NCI-H1048 (cell line): ENCODE data around the gene CAPN12.
"Not testable (repeated sequence)": the region's sequence is repeated elsewhere in the genome, so short reads cannot be mapped to it uniquely, and the experiment has no call there.

Experiments
- DNase-seq: peaks from one replicate; lab custom pipeline; 2025; lab: John Stamatoyannopoulos, UW

The CAPN12 gene, protein sequence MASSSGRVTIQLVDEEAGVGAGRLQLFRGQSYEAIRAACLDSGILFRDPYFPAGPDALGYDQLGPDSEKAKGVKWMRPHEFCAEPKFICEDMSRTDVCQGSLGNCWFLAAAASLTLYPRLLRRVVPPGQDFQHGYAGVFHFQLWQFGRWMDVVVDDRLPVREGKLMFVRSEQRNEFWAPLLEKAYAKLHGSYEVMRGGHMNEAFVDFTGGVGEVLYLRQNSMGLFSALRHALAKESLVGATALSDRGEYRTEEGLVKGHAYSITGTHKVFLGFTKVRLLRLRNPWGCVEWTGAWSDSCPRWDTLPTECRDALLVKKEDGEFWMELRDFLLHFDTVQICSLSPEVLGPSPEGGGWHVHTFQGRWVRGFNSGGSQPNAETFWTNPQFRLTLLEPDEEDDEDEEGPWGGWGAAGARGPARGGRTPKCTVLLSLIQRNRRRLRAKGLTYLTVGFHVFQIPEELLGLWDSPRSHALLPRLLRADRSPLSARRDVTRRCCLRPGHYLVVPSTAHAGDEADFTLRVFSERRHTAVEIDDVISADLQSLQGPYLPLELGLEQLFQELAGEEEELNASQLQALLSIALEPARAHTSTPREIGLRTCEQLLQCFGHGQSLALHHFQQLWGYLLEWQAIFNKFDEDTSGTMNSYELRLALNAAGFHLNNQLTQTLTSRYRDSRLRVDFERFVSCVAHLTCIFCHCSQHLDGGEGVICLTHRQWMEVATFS

DNA sequence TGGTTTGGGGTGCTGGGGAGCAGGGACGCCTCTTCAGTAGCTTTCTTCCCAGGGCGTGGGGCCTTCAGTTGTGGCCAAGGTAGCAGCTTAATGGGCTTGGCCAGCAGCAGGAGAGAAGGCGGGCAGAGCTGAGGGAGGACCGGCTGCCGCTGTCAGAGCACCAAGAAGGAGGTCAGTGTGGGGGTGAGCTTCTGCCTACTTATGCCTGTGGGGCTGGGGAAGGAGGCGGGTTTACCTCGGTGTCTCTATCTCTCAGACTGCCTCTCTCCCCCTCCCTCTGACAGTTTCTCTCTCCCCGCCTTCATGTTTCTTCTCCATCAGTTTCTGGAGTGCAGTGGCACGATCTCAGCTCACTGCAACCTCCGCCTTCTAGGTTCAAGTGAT, at the start of gene CAPN12:
CAPN12 (minus strand) TSS at position 177 of the 384 bp plus-strand sequence. CDS start 309 bp downstream, outside the sequence.
- no peak for DNase-seq

DNA sequence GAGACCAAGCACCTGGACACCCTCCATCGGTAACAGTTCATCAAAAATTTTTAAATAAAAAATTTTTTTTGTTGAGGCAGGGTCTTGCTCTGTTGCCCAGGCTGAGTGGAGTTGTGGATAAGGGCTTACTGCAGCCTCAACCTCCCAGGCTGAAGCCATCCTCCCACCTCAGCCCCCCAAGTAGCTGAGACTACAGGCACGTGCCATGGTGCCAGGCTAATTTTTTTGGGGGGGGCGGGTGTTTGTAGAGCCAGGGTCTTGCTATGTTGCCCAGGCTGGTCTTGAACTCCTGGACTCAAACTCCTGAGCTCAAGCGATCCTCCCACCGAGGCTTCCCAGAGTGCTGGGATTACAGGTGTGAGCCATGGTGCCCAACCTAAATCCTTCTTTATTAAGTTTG, 49.4 kb upstream of the CAPN12 start:
- DNase-seq, result no peak

DNA sequence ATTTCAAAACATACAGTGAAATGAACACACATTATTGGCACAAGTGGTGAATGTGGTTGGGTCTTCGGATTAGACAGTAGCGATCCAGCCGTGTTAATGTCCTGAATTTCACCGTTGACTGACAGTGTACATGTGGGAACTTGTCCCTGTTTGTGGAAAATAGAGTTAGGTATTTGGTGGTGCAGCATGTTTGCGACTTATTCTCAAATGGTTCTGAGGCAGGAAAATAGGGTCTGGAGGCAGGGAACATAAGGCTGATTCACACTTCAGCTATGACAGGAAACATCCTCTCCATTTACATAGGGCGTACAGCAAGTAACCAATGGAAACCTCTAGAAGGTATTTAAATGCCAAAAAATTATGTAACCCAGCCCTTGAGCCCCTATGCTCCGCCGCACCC, 48.9 kb upstream of the CAPN12 start:
- DNase-seq, result no peak

DNA sequence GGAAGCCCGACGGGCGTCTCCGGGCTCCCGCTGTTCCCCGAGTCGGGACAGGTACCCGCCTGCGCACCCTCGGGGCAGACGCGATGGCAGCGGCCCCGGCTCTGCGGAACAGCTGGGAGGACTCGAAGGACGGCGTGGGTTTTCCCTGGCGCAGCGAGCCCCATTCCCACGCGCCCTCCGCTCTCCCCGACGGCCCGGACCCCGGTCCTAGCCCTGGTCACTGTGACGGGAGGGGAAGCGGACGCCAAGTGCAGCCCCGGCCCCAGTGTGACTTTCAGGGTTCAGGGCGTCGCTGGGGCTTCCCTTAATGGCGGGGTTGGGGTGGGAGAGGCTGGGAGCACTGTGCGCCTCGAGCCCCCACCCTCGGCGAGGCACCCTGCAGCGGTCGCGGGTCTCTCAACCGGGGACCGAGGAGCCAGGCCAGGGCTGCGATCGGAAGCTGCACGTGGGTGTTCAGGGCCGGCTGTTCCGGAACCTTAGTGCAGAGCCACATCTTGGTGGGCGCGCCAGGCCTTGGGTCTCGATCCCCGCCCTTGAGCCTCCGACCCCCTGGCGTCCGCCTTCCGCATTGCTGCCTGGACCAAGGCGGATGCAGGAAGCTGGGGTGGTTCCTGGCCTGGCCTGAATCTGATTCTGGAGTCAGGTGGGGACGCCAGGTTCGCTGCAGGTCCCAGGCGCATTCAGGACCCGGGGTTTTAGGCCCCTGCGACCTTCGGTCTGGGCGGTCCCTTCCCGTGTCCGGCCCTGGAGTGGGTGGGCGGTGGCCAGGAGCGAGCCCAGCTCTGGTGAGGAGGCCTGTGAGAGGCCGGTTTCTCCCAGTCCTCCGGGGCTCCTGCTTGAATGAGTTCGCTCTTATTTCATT, 48.2 kb upstream of the CAPN12 start:
- DNase-seq, result no peak

DNA sequence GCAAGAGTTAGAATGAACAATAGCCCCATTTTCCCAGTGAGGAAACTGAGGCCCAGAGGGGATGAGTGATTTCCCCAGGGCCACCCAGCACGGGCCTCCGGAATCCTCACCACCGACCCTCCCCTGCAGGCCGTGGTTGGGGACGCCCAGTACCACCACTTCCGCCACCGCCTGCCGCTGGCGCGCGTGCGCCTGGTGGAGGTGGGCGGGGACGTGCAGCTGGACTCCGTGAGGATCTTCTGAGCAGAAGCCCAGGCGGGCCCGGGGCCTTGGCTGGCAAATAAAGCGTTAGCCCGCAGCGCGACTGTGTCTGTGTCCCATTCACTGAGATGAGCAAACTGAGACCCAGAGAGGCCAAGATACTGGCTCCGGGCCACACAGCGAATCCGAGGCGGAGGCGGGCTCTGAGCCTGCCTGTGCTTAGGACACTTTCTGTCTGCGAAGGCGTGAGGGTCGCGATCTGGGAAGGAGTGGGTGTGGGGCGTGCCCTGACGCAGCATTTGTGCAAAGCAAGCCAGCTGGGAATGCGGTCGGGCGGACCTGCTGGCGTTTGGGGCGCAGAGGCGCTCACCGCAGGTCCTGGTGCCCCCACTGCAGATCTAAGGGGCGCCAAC, 47.3 kb upstream of the CAPN12 start:
- DNase-seq, result not testable (repeated sequence)

DNA sequence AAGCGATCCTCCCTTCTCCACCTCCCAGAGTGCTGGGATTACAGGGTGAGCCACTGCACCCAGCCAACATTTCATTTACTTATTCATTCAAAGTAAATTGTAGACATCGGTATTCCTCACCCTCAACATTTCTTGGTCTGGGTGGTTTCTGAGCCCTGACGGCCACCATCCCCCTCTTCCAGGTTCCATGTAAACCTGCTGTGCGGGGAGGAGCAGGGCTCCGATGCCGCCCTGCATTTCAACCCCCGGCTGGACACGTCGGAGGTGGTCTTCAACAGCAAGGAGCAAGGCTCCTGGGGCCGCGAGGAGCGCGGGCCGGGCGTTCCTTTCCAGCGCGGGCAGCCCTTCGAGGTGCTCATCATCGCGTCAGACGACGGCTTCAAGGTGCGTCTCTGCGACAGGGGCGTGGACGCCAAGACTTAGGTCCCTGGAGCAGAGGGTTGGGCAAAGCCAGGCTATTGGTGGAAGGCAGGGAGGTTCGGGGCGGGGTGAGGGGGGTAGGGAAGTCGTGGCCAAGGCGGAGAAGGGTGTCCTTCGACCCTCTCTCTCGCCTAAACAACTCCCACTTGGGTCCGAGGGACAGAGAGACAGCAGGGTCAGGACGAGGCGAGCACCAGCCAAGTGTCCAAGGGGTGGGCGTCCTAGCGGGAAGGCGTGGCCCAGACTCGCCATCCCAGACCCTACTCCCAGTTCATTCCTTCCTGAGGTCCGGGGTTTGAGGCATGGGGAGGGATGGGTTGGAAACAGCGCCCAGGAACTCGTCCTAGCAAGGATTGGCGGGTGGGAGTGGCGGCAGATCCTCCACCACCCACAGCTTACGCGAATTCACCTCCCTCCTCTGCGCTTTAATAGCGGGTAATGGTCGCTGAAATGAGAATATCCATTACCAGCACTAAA, 46.5 kb upstream of the CAPN12 start:
- DNase-seq, result not testable (repeated sequence)

DNA sequence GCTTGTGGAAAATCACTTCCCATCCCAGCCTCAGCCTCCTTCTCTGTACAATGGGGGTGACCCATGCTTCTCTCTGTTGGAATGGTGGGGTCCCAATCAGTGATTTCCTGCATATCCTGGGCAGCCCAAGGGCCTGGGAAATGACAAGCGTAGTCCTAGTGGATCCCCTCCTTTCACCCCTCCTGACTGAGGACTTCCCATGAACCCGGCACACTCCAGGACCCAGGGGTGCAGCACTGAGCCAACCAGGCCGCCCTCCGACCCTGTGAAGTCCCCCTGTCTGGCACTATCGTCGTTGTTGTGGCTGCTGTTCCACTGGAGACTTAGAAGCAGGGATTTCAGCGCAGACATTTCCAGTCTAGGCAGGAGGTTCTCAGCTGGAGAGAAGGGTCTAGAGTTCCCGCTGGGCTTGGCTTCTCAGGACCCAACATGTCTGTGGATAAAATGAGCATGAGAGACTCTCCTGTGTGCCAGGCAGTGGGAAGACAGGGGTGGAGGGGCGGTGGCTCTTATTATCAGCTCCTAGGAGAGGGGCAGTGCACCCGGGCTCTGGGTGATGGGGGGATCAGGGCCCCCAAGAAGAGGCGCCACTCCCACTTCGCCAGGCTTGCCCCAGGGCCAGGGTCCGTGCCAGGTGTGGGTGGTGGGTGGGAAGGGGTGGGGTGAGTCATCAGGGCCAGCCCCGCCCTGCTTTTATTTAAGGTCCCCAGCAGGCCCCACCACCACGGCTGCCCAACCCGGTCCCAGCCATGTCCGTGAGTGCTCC, 44.4 kb upstream of the CAPN12 start, which contains the start of gene LGALS7B:
LGALS7B (plus strand) TSS at position 723 of the 766 bp plus-strand sequence; CDS start at position 750, 27 bp downstream.
- DNase-seq, result no peak

DNA sequence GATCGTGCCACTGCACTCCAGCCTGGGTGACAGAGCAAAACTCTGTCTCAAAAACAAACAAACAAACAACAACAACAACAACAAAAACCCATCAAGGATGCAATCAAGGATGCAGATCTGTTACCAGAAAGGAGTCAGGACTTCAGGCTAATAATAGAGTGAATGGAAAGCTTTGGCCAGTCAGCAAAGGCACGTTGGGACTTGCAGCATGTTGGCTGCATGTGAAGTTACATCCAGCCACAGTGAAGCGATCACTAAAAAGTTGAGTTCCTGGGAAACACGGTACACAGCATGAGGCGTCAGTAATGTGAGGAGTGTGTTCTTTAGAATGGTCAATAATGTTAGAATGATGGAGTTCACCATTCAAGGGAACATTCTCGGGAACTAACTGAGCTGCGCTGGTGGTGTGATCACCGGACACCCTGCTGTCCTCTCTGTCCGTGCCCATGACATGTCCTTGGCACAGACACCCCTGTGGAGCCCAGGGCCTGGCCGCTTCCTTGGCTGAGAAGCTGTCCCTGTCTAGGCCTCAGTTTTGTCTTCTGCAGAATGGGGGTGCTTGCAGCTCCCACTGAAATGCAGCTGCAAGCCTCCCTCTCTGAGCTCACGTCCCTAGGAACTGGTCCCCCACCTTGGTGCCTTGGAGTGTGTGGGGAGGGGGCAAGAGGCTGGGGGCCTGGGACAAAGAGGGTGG, 42.4 kb upstream of the CAPN12 start:
- DNase-seq, result no peak

DNA sequence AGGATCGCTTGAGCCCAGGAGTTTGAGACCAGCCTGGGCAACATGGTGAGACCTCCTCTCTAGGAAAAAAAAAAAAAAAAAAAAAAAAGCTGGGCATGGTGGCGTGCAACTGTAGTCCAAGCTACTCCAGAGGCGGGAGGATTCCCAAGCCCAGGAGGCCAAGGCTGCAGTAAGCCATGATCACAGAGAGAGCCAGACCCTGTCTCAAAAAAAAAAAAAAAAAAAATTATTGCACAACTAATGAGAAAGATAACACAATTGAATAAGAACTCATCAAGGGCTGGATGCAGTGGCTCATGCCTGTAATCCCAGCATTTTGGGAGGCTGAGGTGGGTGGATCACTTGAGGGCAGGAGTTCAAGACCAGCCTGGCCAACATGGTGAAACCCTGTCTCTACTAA, 41.8 kb upstream of the CAPN12 start:
- DNase-seq, result not testable (repeated sequence)

DNA sequence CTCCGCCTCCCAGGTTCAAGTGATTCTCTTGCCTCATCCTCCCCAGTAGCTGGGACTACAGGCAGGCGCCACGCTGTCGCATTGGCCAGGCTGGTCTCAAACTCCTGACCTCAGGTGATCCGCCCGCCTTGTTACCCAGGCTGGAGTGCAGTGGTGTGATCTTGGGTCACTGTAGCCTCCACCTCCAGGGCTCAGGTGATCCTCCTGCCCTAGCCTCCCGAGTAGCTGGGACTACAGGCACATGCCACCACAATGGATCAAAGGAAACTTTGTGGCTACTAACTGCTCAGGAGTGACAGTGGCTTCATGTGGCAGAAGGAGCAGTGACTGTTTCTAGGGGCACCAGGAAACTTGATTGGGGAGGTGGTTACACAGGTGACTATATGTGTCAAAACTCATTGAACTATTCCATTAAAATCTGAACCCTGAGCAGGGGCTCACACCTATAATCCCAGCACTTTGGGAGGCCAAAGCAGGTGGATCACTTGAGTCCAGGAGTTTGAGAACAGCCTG, 41.0 kb upstream of the CAPN12 start:
- no peak for DNase-seq

DNA sequence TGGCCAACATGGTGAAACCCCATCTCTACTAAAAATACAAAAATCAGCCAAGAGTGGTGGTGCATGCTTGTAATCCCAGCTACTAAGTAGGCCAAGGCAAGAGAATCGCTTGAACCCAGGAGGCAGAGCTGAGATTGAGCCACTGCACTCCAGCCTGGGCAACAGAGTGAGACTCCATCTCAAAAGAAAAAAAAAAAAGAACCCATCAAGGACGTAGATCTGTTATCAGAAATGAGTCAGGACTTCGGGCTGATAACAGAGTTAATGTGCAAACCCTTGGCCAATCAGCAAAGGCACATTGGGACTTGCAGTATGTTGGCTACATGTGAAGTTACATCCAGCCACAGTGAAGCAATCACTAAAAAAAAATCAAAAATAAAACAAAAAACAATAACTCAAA, 40.0 kb upstream of the CAPN12 start:
- no peak for DNase-seq

DNA sequence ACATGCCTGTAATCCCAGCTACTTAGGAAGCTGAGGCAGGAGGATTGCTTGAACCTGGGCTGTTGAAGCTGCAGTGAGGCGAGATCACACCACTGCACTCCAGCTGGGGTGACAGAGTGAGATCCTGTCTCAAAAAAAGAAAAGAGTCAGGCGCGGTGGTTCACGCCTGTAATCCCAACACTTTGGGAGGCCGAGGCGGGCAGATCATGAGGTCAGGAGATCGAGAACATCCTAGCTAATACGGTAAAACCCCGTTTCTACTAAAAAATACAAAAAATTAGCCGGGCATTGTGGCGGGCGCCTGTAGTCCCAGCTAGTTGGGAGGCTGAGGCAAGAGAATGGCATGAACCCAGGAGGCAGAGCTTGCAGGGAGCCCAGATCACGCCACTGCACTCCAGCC, 37.9 kb upstream of the CAPN12 start:
- not testable (repeated sequence) for DNase-seq

DNA sequence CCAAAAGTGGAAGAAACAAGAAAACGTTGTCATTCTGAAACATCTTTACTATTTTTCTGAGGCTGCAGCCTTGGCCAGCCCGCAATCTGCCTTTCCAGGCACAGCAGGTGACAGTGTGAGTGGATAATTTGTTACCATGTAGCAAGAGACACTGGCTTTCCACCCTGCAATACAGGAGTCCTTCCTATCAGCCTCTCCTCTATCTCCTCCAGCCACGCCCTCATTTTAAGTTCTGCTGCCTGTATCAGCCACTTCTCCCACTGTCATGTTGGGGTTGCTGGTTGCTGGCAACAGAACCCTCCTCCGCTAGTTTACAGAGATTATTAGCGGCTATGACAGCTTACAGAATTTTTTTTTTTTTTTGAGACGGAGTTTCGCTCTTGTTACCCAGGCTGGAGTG, 36.8 kb upstream of the CAPN12 start:
- no peak for DNase-seq

DNA sequence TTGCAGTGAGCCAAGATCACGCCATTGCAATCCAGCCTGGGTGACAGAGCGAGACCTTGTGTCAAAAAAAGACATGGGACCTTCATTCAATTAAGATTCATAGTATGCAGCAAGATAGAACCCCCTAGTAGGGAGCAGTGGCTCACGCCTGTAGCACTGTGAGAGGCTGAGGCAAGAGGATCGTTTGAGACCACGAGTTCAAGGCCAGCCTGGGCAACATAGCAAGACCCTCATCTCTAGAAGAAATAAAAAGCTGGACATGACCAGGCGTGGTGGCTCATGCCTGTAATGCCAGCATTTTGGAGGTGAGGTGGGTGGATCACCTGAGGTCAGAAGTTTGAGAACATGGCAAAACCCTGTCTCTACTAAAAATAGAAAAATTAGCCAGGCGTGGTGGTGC, 36.2 kb upstream of the CAPN12 start:
- no peak for DNase-seq

DNA sequence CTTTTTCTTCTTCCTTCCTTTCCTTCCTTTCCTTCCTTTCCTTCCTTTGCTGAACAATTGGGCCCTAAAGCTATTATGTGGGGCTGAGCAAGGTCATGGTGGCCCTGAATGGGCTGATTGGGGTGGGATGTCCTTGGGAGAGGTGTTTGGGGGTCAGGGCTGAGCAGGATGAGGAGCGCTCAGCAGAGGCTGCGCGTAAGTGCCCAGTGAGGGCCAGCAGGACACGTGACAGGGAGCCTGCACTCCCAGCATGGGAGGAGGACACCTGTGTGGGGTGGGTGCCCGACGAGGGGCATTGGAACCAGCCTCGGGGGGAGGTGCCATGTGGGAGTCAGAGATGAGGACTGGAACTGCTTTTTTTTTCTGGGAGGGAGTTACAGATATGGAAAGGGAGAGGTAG, 34.5 kb upstream of the CAPN12 start:
- DNase-seq, result no peak

DNA sequence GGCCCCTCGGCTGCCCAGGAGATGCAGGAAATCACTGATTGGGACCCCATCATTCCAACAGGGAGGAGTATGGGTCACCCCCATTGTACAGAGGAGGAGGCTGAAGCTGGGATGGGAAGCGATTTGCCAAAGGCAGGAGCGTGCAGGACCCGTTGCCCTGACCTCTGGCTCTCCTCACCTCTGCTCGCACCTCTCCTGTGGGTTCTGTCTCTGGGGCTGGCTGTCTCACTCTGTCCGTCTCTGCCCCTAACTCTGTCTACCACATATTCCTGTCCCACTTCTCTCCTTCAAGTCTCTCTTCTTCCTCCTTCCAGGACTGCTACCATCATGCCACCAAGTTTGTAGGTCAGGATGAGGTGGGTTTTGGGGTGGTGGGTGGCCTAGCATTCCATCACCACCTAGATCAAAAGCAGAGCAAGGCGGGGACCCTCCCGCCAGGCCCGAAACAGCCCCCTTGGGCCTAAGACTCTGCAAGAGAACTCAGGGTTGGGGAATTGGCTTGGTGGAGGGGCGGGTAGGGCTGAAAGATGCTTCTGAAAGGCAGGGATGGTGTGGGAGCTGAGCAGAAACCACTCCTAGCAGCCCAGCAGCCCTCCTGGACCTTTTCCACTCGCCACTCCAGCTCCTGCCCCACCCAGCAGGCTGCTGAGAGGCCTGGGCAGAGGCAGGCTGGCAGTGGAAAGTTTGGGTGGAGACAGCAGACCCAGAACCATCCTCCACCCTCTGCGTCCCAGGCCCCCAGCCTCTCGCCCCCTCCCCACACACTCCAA, 30.1 kb upstream of the CAPN12 start:
- no peak for DNase-seq

DNA sequence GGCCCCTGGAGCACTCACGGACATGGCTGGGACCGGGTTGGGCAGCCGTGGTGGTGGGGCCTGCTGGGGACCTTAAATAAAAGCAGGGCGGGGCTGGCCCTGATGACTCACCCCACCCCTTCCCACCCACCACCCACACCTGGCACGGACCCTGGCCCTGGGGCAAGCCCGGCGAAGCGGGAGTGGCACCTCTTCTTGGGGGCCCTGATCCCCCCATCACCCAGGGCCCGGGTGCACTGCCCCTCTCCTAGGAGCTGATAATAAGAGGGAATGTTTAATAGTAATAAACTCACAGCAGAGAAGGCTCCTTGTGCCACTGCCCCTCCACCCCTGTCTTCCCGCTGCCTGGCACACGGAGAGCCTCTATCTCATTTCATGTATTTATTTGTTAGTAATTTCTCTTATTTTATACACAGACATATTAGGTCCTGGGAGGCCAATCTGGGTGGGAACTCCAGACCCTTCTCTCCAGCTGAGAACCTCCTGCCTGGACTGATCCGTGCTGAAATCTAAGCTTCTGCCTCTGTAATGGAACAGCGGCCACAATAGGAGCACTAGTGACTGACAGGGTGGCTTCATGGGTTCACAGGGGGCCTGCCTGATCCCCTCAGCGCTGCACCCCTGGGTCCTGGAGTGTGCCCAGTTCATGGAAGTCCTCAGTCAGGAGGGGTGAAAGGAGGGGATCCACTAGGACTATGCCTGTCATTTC, 29.3 kb upstream of the CAPN12 start, which contains the start of gene LGALS7:
LGALS7 (minus strand) TSS at position 49 of the 709 bp plus-strand sequence; CDS start at position 24, 25 bp downstream.
- no peak for DNase-seq

DNA sequence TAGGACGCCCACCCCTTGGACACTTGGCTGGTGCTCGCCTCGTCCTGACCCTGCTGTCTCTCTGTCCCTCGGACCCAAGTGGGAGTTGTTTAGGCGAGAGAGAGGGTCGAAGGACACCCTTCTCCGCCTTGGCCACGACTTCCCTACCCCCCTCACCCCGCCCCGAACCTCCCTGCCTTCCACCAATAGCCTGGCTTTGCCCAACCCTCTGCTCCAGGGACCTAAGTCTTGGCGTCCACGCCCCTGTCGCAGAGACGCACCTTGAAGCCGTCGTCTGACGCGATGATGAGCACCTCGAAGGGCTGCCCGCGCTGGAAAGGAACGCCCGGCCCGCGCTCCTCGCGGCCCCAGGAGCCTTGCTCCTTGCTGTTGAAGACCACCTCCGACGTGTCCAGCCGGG, 27.3 kb upstream of the CAPN12 start:
- not testable (repeated sequence) for DNase-seq
